OCI-LY1 (cell line): ENCODE data around the gene TRAF3IP1.

Experiments used
- EZH2 ChIP-seq: fragments of 200-600 bp; sonication (generic), shearing (Covaris generic); IDR thresholded peaks from 2 replicates; pipeline ENCODE4 v1.8.0; 2017; ENCODE audit warnings: borderline replicate concordance, mixed run types, mild to moderate bottlenecking, antibody characterized with exemption, low read length, moderate library complexity, mixed read lengths
- TF ChIP-seq, protein P1 (sequence below): fragments of 200-600 bp; sonication (generic), shearing (Covaris generic); IDR thresholded peaks from 2 replicates; pipeline ENCODE4 v1.5.1; 2017; ENCODE audit warnings: mild to moderate bottlenecking, antibody characterized with exemption, low read length, moderate library complexity, mixed read lengths

- TF ChIP-seq EZH2 = no peak
- TF ChIP-seq, protein P1, sequence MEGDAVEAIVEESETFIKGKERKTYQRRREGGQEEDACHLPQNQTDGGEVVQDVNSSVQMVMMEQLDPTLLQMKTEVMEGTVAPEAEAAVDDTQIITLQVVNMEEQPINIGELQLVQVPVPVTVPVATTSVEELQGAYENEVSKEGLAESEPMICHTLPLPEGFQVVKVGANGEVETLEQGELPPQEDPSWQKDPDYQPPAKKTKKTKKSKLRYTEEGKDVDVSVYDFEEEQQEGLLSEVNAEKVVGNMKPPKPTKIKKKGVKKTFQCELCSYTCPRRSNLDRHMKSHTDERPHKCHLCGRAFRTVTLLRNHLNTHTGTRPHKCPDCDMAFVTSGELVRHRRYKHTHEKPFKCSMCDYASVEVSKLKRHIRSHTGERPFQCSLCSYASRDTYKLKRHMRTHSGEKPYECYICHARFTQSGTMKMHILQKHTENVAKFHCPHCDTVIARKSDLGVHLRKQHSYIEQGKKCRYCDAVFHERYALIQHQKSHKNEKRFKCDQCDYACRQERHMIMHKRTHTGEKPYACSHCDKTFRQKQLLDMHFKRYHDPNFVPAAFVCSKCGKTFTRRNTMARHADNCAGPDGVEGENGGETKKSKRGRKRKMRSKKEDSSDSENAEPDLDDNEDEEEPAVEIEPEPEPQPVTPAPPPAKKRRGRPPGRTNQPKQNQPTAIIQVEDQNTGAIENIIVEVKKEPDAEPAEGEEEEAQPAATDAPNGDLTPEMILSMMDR = no peak
These were observed 30.0 kb downstream of the TRAF3IP1 start for GRCh38 chr2:238350150-238350897.
